GM13977 (cell line): ENCODE measurements around the gene ANKRD27.
"Not testable (repeated sequence)": the region's sequence is repeated elsewhere in the genome, so short reads cannot be mapped to it uniquely, and the experiment has no call there.

Source experiments
- DNase-seq: peaks from one replicate; pipeline ENCODE4 v3.0.0; 2012; ENCODE audit warnings: low spot score
- in situ Hi-C: fragments of 300-500 bp; cut with MboI; formaldehyde crosslinking; loops from one replicate; pipeline ENCODE4 v1.12.0; 2022; ENCODE audit warnings: low sequenced_read_pairs, low pct_unique_long_range_greater_than_20kb, mixed read lengths, inconsistent platforms; ENCODE audit not compliant: unreplicated experiment
- TF ChIP-seq, protein P1 (sequence below): IDR thresholded peaks from 2 replicates; pipeline ENCODE4 v1.5.1; 2012; ENCODE audit warnings: mild to moderate bottlenecking, control low read depth; ENCODE audit not compliant: insufficient read depth; ENCODE audit errors: extremely low read depth, missing control alignments

Gene ANKRD27

DNA sequence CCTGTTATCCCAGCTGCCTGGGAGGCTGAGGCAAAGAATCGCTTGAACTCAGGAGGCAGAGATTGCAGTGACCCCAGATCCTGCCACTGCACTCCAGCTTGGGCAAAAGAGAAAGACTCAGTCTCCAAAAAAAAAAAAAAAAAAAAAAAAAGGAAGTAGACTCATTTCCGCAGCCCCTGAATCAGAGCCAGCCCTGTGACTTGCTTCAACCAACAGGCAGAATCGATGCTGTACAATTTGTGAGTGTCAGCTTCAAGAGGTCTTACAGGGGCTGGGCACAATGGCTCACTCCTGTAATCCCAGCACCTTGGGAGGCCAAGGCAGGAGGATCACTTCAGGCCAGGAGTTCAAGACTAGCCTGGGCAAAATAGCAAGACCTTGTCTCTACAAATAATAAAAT lies 12.8 kb downstream of the ANKRD27 start:
- no peak for DNase-seq
- in situ Hi-C loops: no loop called here
- TF ChIP-seq, protein P1, sequence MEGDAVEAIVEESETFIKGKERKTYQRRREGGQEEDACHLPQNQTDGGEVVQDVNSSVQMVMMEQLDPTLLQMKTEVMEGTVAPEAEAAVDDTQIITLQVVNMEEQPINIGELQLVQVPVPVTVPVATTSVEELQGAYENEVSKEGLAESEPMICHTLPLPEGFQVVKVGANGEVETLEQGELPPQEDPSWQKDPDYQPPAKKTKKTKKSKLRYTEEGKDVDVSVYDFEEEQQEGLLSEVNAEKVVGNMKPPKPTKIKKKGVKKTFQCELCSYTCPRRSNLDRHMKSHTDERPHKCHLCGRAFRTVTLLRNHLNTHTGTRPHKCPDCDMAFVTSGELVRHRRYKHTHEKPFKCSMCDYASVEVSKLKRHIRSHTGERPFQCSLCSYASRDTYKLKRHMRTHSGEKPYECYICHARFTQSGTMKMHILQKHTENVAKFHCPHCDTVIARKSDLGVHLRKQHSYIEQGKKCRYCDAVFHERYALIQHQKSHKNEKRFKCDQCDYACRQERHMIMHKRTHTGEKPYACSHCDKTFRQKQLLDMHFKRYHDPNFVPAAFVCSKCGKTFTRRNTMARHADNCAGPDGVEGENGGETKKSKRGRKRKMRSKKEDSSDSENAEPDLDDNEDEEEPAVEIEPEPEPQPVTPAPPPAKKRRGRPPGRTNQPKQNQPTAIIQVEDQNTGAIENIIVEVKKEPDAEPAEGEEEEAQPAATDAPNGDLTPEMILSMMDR: no peak

DNA sequence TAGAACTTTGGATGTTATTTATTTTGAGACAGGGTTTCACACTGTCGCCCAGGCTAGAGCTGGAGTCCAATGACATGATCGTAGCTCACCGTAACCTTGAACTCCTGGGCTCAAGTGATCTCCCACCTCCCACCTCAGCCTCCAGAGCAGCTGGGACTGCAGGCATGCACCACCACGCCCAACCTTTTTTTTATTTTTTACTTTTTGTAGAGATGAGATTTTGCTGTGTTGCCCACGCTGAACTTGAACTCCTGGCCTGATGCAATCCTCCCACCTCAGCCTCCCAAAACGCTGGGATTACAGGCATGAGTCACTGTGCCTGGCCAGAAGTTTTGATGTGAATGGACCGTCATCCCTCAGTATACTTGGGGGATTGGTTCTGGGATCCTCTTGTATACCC lies 13.7 kb downstream of the ANKRD27 start:
- no peak for DNase-seq
- TF ChIP-seq, protein P1: no peak

DNA sequence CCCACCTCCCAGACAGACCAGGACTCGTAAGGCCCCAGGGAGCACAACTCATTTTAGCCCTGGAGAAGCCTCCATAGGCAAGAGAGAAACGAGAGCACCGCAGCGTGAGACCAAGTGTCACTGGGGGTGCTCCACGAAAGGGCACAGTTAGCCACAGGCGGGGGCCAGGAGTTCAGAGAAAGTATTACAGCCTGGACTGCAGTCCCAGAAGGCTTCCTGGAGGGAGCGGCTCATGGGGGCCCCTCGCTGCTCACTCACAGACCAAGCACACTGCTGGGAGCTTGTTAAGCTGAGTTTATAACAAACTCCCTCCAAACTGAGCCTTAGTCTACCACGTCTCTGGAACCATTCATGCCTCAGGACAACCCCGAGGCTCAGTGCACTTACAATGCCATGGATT lies 16.5 kb downstream of the ANKRD27 start:
- no peak for DNase-seq
- in situ Hi-C loops: no loop called here
- TF ChIP-seq, protein P1: no peak

More for the DNA sequence above, 13.7 kb downstream of the ANKRD27 start:
- in situ Hi-C loops: no loop called here

DNA sequence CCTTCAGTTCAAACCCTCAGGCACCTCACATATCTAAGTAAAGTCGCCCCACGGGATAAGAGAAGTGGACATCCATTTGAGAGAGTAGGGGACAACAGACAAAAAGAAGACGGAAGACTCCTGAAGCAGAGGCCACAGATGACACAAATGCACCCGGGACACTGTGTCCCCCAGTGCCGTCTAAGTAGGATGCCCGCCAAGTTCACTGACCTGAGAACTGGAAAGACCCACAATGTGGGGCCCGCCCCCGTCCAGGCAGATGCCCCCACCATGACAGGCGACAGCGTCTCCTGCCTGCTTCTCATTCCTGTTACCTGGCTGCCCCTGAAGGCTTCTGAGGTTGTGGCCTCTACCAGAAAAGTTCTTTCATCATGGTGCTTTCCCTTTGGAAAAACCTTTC lies 16.9 kb downstream of the ANKRD27 start:
- TF ChIP-seq, protein P1: no peak

DNA sequence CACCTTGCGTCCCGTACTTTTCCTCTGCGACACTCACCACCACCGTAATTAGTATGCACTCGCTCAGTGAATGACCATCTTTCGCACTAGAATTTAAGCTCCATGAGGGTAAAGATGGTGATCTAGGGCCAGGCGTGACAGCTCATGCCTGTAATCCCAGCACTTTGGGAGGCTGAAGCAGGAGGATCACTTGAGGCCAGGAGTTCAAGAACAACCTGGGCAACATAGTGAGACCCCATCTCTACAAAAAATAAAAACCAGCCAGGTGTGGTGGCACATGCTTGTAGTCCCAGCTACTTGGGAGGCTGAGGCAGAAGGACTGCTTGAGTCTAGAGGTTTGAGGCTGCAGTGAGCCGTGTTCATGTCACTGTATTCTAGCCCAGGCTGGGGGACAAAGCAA lies 18.6 kb downstream of the ANKRD27 start:
- in situ Hi-C loops, DNase-seq: not testable (repeated sequence)

More for the DNA sequence above, 16.9 kb downstream of the ANKRD27 start:
- no peak for DNase-seq
- in situ Hi-C loops: no loop called here

DNA sequence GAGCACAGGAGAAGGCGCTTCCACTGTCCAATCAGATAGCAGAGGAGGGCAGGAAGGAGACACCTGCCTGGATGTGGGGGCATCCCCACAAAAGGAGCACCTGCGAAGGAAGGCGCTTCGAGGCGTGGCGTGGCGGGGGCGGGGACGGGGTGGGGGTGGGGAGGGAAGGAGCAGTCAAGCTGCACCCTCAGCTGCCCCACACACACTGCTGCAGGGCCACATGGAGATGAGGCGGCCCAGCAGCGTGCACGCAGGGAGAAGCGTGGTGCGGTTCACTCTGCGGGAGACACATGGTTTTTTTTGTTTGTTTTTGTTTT lies 21.4 kb downstream of the ANKRD27 start:
- no peak for DNase-seq
- TF ChIP-seq, protein P1: no peak

DNA sequence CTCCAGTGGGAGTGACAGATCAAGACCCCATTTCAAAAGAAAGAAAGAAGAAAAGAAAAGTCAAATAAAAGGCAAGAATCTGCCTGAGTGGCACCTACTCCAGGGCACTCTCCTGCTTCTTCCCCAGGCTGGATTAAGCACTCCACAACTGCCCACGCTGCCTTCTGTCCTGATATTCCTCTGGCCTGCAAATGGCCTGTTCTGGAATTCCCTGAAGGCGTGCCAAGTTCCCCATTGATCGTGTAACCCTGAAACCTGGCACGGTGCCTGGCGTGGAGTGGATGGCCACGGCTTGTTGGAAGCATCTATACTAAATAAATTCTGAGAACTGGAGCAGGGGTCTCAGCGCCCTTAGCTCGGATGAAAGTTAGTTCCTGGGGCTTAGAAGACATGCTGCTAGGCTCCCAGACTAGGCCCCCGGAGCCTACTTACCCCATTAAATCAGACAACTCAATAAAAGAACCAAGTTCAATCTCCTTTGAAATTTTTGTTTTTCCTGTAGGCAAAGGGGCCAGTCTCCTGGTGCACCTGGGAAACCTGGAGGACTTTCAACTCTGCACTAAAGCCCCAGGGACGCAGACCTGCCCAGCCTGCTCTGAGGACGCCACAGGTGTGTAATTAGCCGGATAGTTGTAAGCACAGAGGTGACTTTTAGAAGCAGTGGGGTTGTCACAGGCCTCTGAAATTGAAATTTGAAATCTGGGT lies 21.9 kb downstream of the ANKRD27 start:
- in situ Hi-C loops: no loop called here
- DNase-seq: no peak

More for the DNA sequence above, 21.4 kb downstream of the ANKRD27 start:
- in situ Hi-C loops: no loop called here

DNA sequence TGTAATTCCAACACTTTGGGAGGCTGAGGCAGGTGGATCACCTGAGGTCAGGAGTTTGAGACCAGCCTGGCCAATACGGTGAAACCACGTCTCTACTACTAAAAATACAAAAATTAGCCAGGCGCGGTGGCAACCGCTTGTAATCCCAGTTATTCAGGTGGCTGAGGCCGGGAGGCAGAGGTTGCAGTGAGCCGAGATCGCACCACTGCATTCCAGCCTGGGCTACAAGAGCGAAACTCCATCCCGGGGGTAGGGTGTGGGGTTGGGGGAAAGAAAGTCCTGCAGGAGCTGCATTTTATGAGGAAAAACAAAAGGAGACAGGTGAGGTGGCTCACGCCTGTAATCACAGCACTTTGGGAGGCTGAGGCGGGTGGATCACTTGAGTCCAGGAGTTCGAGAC lies 22.6 kb downstream of the ANKRD27 start:
- DNase-seq, in situ Hi-C loops: not testable (repeated sequence)

More for the DNA sequence above, 21.9 kb downstream of the ANKRD27 start:
- TF ChIP-seq, protein P1: no peak
